GF-D8 (cell line): ENCODE measurements around the gene CPNE9.

Source experiments
- DNase-seq: peaks from one replicate; lab custom pipeline; 2025; lab: John Stamatoyannopoulos, UW

CPNE9 gene

GRCh38 chr3:9686703-9687102 is 16.9 kb upstream of the CPNE9 start:
- no peak for DNase-seq

- DNase-seq: no peak
Observed at GRCh38 chr3:9687514-9687913, 16.1 kb upstream of the CPNE9 start.

GRCh38 chr3:9688961-9689360 is 14.7 kb upstream of the CPNE9 start:
- DNase-seq: no peak

GRCh38 chr3:9689757-9690156 is 13.9 kb upstream of the CPNE9 start:
- DNase-seq: no peak

- DNase-seq: peak; percentile 79
Observed at GRCh38 chr3:9690451-9691450, 12.9 kb upstream of the CPNE9 start.

GRCh38 chr3:9691636-9692035 is 12.0 kb upstream of the CPNE9 start:
- no peak for DNase-seq

GRCh38 chr3:9692416-9692815 is 11.2 kb upstream of the CPNE9 start:
- DNase-seq: no peak

GRCh38 chr3:9695345-9695744 is 8.3 kb upstream of the CPNE9 start:
- DNase-seq: no peak

- DNase-seq: no peak
Observed at GRCh38 chr3:9695746-9696145, 7.9 kb upstream of the CPNE9 start.

- DNase-seq: no peak
Observed at GRCh38 chr3:9696480-9697220, 7.0 kb upstream of the CPNE9 start.

- DNase-seq: no peak
Observed at GRCh38 chr3:9697892-9698291, 5.7 kb upstream of the CPNE9 start.

- no peak for DNase-seq
Observed at GRCh38 chr3:9698293-9698692, 5.3 kb upstream of the CPNE9 start.

- DNase-seq: no peak
Observed at GRCh38 chr3:9700536-9700935, 3.1 kb upstream of the CPNE9 start.

GRCh38 chr3:9701006-9701405 is 2.6 kb upstream of the CPNE9 start:
- no peak for DNase-seq

GRCh38 chr3:9701711-9702110 is 1.9 kb upstream of the CPNE9 start:
- DNase-seq: no peak

GRCh38 chr3:9703240-9703639 is 393 bp upstream of the CPNE9 start:
- DNase-seq: no peak

- DNase-seq: no peak
Observed at GRCh38 chr3:9704347-9705322, 1.0 kb downstream of the CPNE9 start.

GRCh38 chr3:9710174-9710739 is 6.6 kb downstream of the CPNE9 start:
- no peak for DNase-seq

GRCh38 chr3:9712415-9712814 is 8.8 kb downstream of the CPNE9 start:
- no peak for DNase-seq

GRCh38 chr3:9713142-9713541 is 9.5 kb downstream of the CPNE9 start:
- DNase-seq: no peak

GRCh38 chr3:9715136-9715535 is 11.5 kb downstream of the CPNE9 start:
- DNase-seq: no peak
